Cerebellar cortex (tissue), 1 donor: ENCODE data around the gene MOB2.

Experiments
- DNase-seq: peaks from one replicate; pipeline ENCODE4 v3.0.0-alpha.2; 2015; ENCODE audit warnings: low spot score

MOB2 gene

DNA sequence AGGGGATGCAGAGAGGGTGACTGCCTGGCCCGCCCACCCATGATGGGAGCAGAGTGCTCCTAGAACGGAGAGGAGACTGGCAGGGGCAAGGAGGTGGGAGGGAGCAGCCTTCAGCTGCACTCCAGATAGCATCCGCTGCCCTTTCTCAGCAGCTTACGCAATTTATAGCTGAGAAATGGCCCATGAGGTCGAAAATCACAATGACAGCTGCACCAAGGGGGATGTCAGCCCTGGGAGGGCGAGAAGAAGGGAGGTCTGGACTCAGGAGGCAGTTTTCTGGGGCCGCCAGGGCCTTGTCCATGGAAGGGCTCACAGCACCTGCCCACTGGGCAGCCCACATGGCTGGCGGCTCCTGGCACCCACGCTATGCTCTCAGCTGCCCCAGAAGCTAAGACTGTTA is 17.6 kb upstream of the MOB2 start:
- no peak for DNase-seq

DNA sequence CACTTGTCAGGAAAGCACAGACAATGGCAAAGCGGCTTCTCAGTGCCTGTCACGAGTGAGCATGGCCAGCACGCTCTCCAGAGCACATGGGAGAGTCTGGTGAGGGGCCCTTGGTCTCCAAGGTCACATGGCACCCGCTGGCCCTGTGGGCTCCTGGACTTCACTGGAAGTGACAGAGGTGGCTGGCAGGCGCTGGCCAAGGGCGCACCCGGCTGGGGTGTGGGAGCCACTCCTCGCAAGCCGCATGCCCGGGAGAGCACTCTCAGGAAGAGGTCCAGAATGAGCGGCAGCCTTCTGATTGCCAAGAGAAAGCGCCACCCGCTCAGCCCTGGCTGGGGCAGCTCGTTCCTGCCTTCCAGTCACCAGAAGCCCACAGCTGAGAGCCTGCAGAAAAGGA is 17.1 kb upstream of the MOB2 start:
- DNase-seq, result peak; percentile 62

DNA sequence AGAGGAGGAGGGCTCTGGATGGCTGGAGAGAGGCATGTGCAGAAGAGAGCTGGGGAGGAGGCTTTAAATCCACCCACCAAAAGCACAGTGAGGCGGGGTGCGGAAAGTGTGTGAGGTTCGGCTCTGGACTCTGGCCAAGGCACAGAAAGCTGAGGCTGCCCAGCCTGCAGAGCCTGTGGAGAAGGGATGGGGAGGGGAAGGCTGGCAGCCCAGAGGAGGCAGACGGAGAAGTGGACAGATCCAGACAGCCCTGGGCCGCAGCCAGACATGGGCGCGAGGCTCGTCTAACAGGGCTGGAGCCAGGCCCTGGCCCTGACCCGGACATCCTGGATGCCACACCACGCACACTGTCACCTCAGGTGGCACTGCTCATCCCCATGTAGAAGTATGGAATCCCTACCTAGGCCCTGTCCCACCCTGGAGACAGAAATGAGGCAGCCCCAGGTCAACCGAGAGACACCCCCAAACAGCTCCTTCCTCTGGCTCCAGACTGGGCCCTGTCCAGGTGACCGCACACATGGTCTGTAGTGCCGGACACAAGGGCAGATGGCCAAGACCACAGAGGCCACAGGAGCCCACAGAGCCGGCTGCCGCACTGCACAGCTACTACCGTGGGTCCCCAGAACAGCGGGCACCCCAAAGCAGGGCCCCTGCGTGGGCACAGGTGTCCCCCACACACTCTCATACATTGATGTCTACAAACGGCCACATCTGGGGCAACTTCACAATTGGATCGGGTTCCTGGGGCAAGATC is 16.6 kb upstream of the MOB2 start:
- peak; percentile 89 for DNase-seq

DNA sequence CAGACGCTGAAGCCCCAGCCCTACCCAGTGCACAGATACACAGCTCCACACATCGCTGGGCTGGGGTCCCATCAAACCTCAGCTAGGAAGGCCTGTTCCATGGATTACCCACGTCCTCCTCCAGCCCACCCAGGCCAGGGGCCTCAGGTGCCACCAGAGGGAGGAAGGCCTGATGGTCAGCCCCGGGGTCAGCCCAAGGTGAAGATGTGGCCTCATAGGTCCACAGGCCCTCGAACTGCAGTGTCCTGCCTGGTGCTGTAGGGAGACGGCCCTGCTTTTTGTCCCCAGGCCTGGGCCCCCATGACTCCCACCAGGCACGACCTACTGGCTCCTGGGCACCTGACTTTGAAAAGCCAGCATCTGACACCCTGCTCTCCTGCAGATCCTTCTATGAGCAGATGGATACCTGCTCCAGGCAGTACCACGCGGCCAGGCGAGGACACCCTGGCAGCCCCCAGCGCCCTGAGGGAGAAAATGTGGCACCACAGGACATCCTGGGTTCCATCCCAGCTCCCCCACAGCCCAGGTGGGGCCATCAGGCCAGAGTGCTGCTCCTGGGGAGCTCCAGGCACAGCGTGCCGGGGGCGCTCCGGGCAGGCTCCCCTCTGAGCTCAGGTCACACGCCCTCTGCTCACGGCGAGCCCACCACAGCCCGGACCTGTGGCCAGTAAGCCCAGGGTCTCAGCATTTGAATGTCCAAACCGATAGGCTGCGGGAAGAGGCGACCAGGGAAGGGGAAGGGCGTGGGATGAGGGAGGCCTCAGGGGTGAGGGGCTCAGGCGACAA is 15.8 kb upstream of the MOB2 start:
- no peak for DNase-seq

DNA sequence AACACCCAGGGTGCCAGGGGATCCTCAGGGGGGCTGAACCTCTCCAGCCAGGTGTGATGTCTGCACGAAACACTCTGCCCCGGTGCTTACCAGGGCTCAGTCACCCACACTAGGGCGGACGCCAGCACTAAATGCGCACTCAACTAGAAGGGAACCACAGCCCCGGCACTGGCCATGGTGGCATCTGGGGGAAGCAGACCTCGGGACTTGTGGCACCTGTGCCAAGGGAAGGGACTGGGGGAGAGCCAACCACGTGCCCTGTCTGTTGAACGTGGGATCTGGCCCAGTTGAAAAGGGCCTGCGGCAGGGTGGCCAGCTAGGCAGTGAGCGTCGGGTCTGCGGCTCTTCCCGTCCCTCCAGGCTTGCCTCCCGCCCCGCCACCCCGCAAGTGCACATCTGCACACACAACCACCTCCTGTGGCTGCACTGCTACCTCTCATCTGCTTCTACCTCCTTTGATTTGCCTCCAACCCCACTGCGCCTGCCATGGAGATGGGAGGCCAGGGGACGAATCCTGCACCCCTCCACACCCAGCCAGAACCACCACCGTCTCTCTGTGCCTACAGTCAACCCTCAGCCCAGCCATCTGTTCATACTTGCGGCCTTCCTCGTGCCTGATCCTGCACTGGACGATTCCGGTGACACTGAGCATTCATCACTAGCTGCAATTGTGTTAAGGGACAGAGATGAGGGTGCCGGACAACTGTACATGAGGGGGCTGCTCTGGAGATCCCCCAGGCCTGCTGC is 15.0 kb upstream of the MOB2 start:
- peak; percentile 74 for DNase-seq

DNA sequence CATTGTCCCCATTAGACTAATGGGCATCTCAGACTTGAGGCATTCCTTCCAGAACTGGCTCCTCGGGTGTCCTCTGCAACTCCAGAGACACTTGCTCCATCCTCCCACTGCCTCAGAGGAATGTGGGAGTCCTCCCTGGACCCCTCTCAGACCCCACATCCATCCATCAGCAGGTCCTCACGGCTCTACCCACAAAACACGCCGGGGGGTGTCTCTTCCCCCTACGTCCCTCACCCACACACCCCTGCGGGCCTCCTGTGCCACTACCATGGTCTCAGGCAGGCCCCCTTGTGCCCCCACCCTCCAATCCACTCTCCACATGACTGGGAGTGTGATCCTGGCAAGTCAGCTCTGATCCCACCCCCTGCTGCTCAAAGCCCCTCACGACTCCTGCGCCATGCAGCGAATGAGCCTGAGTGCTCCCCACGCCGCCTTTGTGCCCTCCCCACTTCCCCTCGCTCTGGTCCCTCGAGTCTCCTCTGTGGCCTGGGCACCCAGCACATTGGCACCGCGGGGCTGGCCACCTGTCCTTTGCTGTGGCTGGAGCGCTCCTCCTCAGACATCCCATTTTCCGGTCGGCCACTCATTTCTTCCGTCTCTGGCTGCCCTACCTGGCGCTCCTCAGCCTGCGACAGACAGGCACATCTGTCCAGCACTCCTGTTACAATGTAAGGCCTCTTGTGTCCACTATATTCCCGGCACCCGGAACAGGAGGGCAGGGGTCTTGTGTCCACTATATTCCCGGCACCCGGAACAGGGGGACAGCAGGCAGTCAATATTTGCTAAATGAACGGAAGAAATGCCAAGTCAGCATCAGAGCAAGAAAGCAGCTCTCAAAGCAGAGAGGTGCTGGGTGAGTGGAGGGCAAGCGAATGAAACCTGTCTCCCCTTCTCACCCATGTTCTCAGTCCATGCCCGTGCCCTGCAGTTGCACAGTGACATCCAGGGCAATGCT is 14.2 kb upstream of the MOB2 start:
- no peak for DNase-seq

DNA sequence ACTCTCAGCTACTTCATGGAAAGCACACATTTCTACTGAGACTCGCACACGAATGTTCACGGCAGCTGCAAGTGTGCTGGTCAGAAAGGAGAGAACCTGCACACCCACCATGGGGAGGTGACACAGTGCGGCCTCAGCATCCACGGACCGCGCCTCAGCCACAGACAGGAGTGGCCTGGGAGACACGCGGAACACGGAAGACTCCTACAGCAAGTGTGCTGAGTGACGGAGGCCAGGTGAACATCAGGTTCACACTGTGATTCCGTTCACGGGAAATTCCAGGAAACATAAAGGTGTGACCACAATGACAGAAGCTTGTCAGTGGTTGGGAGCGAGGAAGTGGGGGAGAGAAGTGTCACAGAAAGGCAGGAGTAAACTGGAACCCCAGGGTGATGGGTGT is 13.3 kb upstream of the MOB2 start:
- no peak for DNase-seq

DNA sequence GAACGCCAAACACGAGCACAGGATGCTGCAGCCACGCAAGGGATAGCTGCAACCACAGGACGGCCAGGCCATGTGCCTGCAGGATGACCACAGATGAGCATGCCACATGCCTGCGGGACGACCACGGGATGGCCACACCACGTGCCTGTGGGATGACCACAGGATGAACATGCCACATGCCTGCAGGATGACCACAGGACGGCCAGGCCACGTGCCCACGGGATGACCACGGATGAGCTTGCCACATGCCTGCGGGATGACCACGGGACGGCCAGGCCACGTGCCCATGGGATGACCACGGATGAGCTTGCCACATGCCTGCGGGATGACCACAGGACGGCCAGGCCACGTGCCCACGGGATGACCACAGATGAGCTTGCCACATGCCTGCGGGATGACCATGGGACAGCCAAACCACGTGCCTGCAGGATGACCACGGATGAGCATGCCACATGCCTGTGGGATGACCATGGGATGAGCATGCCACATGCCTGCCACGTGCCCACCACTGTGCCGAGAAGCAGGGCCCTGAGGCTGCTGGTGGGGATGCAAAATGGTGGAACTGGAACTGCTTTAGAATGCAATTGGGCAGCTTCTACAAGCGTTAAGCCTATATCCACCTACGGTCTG is 12.8 kb upstream of the MOB2 start:
- no peak for DNase-seq

DNA sequence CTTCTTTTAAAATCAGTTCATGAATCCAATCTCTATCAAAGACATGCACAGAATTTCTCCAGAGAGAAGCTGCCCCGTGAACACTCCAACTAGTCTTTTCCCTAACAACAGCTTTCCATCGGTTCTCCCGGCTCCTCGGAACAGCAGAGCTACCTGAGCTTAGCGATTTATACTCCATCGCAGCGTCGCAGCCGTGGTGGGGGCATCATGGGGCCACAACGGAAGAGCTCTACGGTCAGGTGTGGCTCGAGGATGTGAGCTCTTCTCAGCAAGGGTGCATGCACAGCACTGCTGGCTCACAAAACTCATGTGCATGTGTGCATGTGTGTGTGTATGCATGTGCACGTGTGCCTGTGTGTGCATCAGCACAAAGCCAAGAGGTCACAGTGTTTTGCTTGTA is 11.7 kb upstream of the MOB2 start:
- DNase-seq, result no peak

DNA sequence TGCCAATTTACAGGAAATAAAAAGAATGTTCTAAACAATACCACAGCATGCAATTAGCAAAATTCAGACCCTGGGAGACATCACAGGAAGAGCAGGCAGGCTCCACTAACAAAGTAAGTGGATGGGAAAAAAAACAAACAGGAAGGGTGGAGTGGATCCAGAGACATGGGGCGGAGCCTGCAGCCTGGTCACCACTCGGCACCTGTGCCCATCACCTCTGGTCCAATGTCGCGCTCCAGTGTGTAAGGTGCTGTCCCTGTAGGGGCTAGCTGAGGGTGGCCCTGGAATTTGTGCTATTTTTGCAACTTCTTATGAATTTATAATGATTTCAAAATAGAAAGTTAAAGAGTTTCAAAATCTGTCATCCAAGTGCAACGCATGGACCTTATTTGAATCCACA is 11.0 kb upstream of the MOB2 start:
- DNase-seq, result no peak

DNA sequence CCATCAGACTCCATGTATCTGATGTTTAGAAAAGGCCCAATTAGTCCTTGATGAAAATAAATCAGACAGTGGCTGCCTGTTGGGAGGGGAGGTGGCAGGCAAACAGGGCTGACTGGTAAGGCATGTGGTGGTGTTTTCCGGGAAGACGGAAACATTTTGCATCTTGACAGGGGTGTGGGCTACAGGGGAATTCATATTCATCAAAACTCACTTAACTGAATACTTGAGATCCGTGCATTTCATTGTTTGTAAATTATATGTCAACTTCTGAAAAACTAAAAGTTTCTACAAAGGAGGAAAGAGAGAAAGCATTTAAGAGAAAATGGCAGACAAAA is 10.1 kb upstream of the MOB2 start:
- DNase-seq, result no peak

DNA sequence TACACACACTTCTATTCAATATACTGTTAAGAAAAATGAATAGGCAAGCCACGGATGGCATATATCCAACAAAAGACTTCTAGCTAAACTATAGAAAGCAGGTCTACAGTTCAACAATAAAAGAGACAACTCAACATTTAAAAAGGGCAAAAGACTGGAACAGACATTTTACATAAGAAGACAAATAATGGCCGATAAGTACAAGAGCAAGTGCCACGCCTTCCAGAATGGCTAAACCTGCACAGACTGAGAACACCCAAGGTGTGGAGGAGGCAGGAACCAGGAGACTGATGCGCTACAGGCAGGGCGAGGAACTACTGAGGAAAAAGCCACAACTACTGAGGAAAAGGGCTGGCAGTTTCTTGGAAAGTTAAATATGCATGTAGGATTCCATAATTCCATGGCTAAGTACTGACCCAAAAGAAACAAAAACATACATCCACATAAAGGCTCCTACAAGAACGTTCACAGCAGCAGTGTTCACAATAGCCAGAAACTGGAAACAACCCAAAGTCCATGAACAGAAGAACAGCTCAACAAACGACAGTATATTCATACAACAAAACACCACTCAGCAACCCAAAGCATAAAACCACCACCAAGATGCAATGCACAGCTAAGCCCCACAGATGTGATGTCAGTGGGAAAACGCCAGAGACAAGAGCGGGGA is 9.6 kb upstream of the MOB2 start:
- DNase-seq, result no peak

DNA sequence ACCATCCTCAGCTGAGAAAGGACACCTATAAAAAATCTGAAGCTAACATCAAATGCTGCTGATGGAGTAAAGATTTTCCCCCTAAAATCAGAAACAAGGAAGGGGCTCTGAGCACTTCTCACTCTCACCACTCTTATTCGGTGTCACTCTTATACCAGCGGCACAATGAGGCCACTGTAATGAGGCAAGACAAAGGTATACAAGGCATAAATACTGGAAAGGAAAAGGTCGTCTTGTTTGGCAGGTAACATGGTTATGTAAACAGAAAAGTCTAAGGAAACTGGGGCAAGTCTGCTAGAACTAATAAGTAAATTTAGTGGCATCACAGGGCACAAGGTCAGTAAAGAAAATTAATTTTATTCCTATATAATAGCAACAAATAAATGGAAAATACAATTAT is 8.1 kb upstream of the MOB2 start:
- no peak for DNase-seq

DNA sequence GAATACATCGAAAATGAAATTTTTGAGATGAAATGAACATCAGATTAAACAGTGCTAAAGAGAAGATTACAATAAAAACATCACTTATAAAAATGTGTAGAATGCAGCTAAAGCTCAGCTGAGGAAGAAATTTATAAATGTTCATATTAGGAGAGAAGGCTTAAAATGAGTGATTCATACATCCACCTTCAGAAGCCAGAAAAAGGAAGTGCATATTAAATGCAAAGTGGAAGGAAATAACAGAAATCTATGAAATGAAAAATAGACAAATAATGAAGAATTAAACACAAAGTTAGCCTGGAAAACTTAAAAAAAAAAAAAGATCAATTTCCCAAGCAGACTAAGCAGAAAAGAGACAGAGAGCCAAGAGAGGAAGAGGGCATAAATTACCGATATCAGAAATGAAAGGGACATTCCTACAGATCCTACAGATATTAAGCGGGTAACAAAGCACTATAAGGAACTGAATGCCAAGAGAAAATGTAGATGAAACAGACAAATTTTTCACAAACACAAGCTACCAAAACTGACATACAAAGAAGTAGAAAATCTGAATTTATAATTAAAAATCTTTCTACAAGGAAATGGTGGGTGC is 7.2 kb upstream of the MOB2 start:
- DNase-seq, result no peak

DNA sequence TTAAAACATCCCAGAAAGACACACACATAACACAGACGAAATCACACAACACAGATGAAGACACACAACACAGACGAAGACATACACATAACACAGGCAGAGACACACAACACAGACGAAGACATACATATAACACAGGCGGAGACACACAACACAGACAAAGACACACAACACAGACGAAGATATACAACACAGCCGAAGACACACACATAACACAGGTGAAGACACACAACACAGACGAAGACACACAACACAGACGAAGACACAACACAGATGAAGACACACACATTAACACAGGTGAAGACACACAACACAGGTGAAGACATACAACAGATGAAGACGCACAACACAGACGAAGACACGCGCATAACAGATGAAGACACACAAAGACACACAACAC is 4.8 kb upstream of the MOB2 start:
- DNase-seq, result no peak

DNA sequence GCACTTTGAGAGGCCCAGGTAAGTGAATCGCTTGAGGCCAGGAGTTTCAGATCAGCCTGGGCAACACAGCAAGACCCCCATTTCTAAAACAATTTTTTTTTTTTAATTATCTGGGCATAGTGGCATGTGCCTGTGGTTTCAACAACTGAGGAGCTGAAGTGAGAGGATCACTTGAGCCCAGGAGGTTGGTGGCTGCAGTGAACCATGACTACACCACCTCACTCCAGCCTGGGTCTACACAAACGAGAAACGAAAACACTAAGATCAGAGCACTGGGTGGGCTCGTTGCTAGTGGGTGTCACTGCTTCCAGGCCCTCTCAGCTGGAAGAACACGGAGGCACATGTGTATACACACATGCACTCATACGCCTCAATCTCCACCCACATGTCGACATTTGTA is 4.1 kb upstream of the MOB2 start:
- DNase-seq, result no peak

DNA sequence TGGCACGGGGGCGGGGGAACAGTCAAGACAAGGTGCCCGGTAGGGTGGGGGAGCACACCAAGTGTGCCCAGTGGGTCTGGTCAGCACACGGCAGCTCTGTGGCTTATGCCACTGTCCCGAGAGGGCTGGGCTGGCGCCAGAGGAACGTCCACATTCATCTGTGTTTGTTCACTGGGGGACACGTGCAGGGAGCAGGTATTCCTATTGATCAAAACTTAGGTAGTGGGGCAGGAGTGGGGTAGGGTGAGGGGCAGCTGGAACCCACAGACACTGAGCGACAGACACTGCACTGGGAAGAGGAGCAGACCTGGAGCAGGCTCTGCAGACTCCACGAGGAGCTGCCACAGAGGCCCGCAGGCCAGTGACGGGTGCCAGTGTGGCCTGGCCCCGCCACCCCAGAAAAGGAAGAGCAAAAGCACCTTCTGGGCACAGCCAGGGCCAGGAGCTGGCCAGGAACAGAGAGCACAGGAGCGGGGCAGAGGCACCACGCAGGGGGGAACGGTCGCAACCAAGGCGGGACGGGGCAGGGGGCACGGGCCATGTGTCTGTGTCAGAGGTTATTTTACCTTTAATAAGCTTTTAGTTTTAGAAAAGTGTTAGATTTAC is 2.1 kb upstream of the MOB2 start:
- DNase-seq, result no peak

DNA sequence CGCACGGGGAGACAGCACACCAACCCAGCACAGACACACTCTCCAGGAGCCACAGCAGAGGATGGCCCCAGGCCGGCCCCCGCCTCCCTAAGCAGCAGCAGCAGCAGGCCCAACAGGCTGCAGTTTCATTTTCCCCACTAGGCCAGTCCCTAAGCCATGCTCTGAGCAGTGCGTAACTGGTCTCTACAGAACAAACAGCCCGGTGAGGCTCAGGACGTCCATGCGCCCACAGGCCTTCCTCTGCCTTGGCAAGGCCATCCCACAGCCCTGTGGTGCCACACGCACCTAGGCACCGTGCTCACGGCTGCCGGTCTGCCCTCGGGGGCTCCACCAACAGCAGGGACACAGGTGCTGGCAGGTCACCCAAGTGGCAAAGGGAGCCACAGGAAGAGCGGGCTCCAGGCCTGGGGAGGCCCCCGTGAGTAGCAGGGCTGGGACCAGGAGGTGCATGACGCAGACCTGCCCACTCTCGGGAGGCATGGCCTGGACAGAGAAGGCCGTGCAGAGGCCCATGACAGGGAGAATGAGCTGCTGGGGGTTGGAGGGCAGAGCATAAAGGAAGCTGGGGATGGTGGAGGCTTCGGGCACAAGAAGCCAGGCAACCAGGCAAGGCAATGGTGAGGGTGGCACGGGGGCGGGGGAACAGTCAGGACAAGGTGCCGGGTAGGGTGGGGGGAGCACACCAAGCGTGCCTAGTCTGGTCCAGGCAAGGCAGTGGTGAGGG is 1.4 kb upstream of the MOB2 start:
- DNase-seq, result no peak

DNA sequence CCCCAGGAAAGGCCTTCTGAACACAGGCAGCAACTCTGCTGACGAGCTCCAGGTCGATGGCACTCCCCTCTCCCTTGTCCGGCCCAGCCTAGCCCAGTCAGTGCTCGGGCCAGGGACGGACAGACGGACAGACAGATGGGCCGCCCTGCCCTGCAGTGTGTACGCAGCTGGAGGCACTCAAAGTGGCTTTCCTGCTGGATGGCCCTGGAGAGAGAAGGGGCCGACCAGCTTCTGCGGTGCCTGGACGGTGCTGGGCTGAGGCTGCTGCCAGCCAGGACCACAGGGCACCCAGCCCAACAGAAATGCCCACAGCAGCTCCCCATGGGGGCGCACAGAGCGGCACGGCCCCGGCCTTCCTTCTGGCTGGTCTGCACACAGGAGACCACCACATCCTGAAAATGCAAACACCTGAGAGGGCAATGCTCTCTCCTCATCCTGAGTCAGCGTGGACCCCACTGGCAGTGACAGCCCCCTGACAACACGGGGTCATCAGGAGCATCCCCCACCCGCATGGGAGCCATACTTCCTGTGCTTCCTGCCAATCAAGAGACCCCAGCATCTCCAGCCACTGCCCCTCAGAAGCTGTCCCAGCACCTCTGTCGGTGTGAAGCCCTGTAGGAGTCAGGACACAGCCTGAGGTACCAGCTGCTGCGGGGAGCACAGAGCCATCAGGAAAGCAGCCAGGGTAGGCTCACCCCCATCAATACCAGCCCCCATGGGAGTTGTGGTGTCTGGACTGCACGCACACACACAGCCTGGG is 692 bp upstream of the MOB2 start:
- DNase-seq, result no peak
